Fibroblast of skin of right quadriceps (primary cell): ENCODE data around the gene PSMD2.
A peak's percentile ranks its signal among the peaks of the same experiment; 100 is the strongest.
"Not testable (repeated sequence)": the region's sequence is repeated elsewhere in the genome, so short reads cannot be mapped to it uniquely, and the experiment has no call there.

Experiments used
- DNase-seq: peaks from one replicate; pipeline ENCODE4 v3.0.0-alpha.2; 2013

The PSMD2 gene

DNA sequence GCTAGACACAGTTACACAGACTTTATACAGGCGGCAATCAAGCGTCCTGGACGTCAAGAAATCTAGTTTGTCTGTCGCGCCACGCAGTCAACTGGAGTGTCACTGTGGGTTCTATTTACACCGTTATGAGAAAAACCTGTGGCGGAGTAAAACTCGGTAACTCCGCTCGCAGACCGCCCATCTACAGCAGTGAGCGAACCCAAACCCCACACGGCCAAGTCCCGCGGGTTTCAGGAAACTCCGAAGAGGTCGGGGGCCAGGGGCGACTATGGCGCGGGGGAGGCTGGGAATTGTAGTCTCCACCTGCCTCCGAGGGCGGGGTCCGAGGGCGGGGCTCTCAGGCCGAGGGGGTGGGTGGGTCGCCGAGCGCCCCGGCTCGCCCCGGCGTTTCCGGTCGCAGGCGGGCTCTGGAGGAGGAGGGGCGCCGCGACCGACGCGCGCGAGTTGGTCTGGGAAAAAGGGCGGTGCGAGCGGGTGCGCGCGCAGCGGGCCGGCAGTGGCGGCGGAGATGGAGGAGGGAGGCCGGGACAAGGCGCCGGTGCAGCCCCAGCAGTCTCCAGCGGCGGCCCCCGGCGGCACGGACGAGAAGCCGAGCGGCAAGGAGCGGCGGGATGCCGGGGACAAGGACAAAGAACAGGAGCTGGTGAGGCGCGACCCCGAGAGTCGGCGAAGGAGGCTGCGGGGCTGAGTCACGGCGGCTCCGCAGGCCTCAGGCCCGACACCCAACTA is at the start of gene PSMD2:
PSMD2 (plus strand) TSS at position 483 of the 729 bp plus-strand sequence; CDS start at position 509, 26 bp downstream.
- DNase-seq, result peak; percentile 97

DNA sequence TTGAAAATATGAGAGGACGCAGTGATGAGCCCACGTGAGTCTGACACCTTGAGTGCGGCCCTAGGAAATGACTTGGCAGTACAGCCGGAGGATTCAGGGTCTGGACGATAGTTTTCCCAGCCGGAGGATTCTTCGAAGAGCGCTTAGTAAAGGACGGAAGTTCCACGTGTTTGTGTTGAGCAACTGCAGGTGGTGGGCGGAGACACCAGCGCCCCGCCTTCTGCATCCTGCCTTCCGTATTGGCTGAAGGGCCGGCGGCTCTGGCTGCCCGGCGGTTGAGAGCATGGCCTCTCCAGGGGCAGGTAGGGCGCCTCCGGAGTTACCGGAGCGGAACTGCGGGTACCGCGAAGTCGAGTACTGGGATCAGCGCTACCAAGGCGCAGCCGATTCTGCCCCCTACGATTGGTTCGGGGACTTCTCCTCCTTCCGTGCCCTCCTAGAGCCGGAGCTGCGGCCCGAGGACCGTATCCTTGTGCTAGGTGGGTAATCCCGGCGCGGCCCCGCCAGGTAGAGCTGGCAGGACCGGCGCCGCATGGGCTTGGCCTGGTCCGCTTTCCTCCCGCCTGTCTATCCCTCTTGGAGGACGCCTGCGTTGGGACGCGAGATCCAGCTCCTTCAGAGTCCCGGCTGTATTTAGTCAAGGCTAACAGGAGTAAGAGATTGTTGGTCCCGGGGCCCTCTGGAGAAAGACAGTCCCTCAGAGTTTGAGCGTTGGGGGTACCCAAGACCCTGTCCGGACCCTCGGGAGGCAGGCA is 49.5 kb upstream of the PSMD2 start, which contains the start of gene EEF1AKMT4:
EEF1AKMT4 (plus strand) TSS at position 261 of the 755 bp plus-strand sequence; CDS start at position 284, 23 bp downstream.
- peak; percentile 98 for DNase-seq

DNA sequence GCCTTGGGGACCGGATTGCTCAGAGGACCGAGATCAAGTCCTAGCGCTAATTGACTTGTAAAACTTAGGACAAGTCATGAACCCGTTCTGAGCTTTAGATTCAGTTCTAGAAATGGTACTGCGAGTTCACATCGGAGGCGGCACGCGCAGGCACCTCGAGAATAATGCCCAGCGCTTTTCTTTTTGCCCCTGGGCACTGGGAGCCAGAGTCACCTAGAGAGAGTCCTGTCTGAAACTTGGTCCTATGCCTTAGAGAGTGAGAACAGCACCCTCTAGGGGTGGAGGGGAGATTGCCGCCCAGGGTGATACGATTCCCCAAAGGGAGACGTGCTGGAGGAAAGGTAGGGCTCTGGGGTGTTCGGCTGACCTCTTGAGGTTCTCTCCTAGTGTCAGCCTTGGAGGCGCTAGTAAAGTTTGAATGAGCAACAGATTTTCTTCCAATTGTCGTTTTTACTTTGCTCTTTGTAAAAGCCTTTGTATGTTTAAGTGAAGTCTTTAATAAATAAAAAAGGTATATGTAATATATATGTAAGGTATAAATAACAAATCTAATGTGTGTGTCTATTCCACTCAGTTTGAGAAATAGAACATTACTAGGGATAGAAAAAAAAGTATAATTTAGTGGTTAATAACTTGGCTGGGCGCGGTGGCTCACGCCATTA is 48.7 kb upstream of the PSMD2 start:
- peak; percentile 84 for DNase-seq

DNA sequence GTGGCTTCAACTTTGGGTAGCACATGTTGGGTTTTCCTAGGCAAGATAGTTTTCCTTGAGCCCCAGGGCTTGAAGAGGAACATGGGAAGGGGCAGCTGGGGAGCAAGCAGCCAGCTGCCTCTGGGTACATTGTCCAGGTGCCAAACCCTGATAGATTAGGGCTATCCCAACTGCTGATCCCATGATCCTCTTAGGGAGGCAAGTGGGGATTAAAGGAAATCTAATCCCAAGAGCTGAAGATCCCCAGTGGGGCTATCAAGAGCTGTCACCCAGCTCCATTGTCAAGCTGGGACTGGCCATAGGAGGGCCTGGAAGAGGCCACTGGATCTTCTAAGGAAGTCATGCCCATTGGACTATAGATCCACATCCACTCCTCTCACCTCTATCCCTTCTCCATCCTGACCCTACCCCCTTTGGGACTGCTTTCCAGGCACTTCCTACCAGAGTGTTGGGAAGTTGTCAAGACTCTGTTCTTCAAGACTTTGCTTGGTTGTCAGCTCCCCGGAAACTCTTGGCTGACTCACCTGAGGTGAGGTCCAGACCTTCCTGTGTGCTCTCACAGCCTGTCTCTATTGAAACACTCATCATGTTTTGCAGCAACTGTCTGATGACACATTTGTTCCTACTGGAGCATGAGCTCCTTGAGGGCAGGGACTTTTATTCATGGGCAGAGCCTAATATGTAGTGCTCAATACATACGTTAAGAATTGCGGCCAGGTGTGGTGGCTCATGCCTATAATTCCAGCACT is 43.6 kb upstream of the PSMD2 start:
- DNase-seq, result no peak

DNA sequence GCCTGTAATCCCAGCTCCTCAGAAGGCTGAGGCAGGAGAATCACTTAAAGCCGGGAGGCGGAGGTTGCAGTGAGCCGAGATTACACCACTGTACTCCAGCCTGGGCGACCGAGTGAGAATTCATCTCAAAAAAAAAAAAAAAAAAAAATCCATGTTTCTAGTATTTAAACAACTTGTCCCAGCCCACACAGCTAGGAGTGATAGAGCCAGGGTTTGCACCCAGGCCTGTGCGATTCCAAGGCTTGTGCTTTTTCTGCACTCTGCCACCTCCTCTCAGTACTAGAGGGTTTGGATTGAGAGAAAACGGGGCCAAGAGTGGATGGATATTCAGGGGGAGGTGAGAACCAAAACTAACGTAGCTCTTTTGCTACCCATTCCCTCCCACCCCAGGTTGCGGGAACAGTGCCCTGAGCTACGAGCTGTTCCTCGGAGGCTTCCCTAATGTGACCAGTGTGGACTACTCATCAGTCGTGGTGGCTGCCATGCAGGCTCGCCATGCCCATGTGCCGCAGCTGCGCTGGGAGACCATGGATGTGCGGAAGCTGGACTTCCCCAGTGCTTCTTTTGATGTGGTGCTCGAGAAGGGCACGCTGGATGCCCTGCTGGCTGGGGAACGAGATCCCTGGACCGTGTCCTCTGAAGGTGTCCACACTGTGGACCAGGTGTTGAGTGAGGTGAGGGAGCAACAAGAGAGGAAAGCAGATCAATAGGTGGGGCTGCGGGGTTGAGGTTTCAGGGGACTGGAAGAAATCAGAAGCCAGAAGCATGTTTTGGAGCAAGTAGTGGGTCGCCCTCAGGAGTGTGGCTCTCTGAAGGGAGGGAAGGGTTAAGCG is 41.7 kb upstream of the PSMD2 start:
- no peak for DNase-seq

- DNase-seq, result no peak
These were observed 40.1 kb upstream of the PSMD2 start for GRCh38 chr3:184258926-184259325.

DNA sequence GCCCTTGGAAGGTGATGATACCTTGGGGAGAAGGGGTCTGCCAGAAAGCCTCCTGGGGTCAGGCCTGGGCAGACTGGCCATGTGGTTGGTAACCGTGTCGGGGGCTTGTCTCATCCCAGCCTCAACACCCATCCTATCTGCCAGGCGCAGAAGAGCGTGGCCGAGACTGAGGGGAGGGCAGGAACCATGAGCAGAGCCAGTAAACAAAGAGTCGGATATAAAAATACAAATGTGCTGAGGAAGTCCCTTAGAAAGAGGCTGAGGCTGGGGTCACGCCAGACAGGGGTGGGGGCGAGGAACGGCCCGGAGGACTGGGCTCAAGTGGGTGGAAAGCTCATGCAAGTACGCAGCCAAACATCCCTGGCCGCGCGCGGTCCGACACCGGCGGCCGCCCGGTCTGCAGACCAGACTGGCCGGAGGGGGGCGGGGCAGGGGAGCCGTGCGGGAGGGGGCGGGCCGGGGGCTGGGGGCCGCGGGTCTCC is 39.6 kb upstream of the PSMD2 start:
- DNase-seq, result no peak

GRCh38 chr3:184259878-184260723 is 38.9 kb upstream of the PSMD2 start:
- DNase-seq, result peak; percentile 19

GRCh38 chr3:184260724-184261269 is 38.2 kb upstream of the PSMD2 start:
- no peak for DNase-seq

- peak; percentile 26 for DNase-seq
These were observed 37.7 kb upstream of the PSMD2 start, which contains the start of gene CAMK2N2 for GRCh38 chr3:184261270-184261853. Gene CAMK2N2, minus strand, starts transcription at chr3:184261553. Its CDS starts 268 bp downstream, at chr3:184261285.

DNA sequence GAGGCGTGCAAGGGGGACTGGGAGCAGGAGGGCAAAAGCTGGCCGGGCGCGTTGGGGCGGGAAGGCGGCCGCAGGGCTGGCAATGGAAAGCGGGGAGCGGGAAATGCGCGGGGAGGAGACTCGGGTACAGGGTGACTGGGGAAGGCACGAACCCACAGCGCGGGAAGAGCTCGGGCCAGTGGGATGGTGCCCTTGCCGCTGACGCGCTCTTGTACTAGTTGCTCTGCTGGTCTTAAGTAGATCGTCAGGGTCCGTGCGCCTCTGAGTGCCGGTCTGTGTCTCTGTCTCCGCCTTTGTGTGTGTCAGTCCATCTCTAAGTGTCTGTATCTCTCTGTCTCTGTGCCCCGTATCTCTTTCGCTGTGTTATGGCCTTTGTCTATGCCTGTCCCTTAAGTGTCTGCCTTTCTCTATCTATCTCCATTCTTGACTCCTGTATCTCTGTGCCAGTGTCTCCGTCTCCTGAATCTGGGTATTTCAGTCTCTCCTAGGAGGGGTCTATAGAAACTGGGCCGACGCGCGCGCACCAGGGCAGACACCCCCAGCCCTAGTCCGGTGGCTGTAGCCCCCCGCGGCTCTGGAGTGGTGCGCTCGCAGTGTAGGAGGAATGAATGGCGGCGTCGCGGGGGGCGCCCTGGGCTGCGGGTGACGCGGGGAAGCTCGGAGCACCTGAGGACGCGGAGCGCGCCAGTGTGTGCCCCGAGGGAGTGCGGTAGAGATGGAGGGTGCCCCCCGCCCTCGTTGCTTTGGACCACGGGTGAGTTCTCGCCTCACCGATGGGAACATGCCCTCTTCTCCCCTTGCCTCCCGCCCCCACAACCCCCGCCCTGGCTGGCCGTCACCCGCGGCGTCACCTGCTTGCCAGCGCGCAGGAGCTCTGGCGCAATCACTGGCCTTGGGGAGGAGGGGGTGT is 36.9 kb upstream of the PSMD2 start:
- no peak for DNase-seq

GRCh38 chr3:184262764-184263179 is 36.3 kb upstream of the PSMD2 start:
- DNase-seq, result no peak

DNA sequence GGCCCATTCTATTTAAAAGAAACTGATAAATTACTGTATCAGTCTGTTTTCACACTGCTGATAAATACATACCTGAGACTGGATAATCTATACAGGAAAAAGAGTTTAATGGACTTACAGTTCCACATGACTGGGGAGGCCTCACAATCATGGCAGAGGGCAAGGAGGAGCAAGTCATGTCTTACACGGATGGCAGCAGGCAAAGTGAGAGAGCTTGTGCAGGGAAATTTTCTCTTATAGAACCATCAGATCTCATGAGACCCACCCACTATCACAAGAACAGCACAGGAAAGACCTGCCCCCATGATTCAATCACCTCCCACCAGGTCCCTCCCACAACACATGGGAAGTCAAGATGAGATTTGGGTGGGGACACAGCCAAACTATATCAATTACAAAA is 31.8 kb upstream of the PSMD2 start:
- not testable (repeated sequence) for DNase-seq

DNA sequence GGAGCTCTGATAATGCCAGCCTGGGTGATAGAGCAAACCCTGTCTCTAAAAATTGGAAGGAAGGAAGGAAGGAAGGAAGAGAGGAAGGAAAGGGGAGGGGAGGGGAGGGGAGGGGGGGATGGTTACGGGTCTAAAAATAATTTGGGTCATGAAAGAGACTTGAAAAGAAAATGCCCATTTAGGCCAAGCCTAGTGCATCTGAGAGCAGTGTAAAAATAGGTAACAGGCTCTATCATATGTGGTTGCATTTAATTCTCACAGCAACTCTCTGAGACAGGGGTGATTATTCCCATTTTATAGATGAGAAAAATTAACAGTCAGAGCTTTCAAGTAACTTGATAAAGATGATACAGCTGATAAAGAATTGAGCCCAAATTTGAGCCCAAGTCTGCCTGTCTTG is 26.8 kb upstream of the PSMD2 start:
- DNase-seq, result no peak

DNA sequence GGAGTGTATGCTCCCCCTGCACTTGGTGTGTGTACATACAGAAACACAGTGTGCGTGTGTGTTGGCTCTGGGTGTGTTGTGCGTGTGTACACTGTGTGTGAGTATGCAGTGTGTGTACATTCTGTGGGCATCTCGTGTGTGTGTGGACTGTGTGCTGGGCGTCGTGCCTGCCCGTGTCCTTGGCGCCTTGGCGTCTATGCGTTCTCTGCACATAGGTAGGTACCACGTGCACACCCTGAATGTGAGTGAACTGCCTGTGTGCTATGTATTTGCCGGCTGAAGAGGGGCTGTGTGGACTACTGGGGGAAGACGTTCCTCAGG is 23.7 kb upstream of the PSMD2 start:
- DNase-seq, result no peak

GRCh38 chr3:184275961-184276910 is 22.8 kb upstream of the PSMD2 start, which contains the start of gene ECE2:
Gene ECE2, plus strand, starts transcription at chr3:184276022. Its CDS starts 132 bp downstream, at chr3:184276154.
- DNase-seq, result no peak

- no peak for DNase-seq
These were observed 21.7 kb upstream of the PSMD2 start for GRCh38 chr3:184277366-184277765.

DNA sequence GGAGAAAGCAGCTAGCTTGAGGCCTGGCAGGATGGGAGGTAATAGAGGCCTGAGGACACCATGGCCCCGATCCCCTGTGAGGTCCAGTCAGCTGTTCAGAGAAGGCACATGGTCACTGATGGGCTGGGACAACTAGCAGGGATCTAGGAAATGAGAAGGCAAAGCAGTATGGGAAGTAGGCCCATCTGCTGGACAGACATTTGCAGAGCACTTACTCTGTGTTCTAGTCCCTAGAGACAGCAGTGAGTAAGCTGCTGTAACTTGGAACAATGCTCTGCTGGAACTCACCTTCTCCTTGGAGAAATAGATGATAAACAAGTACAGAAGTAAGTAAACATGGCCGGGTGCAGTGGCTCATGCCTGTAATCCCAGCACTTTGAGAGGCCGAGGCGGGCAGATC is 16.1 kb upstream of the PSMD2 start:
- DNase-seq, result no peak
